NCI-H526 treated with DMSO at 0.1 percent for 48 hours (cell line): Measurements from ENCODE around the gene PTBP3.
"Not testable (repeated sequence)": the region's sequence is repeated elsewhere in the genome, so short reads cannot be mapped to it uniquely, and the experiment has no call there.

Source experiments
- DNase-seq: peaks from one replicate; lab custom pipeline; 2025; lab: John Stamatoyannopoulos, UW

PTBP3 gene

GRCh38 chr9:112268413-112268812, 65.0 kb downstream of the PTBP3 start:
- DNase-seq: no peak

DNA sequence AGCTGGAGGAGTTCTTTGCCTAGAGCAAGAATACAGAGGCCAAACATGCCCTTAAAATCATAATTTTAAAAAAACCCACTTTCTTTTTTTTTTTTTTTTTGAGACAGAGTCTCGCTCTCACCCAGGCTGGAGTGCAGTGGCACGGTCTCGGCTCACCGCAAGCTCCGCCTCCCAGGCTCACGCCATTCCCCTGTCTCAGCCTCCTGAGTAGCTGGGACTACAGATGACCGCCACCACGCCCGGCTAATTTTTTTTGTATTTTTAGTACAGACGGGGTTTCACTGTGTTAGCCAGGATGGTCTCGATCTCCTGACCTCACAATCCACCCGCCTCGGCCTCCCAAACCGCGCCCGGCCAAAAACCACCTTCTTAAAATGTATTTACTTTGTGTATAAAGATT, 66.3 kb downstream of the PTBP3 start:
- DNase-seq: not testable (repeated sequence)

DNA sequence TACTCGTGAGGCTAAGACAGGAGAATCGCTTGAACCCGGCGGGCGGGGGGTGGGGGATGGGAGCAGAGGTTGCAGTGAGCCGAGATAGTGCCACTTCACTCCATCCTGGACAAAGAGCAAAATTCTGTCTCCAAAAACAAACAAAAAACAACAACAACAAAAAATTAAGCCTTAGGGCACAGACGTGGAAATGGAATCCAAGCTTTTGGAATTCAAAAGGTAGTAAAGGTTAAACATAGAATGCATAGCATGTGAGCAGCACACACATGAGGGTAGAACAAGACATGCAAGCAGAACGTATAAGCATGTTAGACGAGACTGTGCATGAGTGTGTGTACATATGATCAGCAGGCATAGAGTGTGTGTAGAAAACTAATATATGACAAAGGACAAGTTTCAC, 68.0 kb downstream of the PTBP3 start:
- DNase-seq: no peak

DNA sequence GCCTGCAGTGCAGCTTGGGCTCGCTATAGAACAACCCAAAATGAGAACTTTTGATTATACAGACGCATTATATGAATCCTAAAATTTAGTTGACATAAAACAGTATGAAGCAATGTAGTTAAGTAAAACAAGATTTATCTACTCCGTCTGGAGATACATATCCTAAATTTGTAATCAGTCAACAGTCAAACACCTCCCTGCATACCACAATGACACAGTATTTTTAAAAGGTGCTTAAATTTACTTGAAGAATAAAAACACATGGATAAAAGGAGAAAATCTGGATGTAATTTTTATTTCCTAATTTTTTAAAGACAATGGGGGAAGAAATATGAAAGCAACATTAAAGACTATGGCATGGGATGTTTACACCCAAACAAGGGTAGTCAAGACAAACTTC, 70.8 kb downstream of the PTBP3 start:
- DNase-seq: no peak

DNA sequence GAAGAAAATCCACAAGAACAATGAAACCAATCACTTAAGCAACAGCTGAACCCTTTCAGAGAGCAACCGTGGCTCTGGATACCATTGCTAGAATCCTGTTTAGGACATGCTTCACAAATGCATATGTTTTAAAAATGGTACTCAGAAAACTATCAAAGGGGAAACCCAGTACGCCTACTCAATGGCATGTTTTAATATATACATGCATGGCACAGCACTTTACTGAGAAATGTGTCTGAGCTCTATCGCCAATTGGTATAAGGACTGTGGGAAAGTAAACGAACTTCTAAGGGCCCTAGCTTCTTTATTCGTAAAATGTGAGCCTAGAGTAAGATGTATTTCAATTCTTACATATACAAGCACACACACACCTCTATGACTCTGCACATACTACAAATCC, 72.3 kb downstream of the PTBP3 start:
- DNase-seq: no peak

DNA sequence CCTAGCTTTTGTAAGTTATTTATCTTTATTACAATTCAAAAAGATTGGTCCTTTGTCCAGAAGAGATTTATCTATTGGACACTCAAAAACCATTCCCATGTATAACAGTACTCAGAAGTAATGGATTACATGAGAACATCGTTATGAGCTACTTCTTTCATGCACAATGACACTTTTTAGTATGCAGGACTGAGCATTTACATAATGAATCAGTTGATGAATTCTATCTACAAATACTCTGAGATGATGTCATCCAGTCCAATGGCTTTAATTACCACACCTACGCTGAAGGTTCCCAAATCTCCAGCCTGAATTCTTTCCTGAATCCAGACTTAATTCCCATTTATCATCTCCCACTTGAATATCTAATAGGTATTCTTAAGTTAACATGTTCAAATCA, 75.3 kb downstream of the PTBP3 start:
- DNase-seq: no peak

GRCh38 chr9:112252194-112252593, 81.2 kb downstream of the PTBP3 start:
- DNase-seq: no peak

GRCh38 chr9:112249277-112249676, 84.1 kb downstream of the PTBP3 start:
- no peak for DNase-seq

GRCh38 chr9:112248722-112249121, 84.7 kb downstream of the PTBP3 start:
- DNase-seq: no peak

- DNase-seq: no peak
Measured at GRCh38 chr9:112247090-112247489, 86.3 kb downstream of the PTBP3 start.

GRCh38 chr9:112245126-112245525, 88.3 kb downstream of the PTBP3 start:
- DNase-seq: no peak

DNA sequence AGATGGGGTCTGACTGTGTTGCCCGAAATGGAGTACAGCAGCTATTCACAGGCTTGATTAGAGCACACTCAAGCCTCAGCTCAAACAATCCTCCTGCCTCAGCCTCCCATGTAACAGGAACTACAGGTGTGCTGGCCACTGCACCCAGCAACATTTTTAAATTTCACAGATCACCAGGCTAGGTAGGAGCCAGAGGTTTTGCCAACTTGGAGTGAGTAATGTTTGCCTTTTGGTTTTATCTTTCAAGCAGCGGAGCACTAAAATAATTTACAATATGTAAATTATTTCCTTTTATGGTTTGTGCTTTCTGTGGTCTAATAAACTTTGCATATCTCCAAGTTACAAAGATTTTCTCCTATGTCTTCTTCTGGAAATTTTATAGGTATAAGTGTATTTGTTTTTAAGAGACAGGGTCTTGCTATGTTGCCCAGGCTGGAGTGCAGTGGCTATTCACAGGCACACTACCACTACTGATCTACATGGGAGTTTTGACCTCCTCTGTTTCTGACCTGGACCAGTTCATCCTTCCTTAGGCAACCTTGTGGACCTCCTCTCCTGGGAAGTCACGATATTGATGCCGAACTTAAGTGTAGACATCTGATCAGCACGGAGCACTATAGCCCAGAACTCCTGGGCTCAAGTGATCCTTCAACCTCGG, 91.1 kb downstream of the PTBP3 start:
- peak; percentile 2 for DNase-seq

DNA sequence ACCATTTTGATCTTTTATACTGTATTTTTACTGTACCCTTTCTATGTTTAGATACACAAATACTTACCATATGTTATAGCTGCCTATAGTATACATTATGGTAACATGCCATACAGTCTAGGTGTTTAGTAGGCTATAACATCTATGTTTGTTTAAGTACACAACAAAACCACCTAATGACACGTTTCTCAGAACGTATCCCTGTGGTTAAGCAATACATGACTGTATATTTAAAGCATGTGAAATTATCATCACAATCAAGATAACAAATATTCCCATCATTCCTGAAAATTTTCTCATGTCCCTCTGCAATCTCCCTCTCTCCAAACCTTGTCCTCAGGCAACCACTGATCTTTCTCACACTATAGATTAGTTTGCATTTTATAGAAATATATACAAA, 91.9 kb downstream of the PTBP3 start:
- peak; percentile 33 for DNase-seq

DNA sequence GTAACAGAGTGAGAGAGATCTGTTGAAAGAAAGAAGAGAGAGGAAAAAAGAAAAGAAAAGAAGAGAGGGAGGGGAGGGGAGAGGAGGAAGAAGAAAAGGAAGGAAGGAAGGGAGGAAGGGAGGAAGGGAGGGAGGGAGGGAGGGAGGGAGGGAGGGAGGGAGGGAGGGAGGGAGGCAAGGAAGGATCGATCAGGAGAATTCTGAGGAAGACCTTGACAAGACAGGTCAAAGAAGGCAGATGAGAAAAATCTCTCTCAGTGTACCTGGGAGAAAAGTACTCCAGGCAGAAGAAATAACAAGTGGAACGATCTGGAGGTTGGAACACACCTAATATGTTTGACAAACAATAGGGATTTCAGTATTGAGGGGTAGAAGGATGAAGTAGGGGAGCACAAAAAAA, 93.7 kb downstream of the PTBP3 start:
- no peak for DNase-seq

DNA sequence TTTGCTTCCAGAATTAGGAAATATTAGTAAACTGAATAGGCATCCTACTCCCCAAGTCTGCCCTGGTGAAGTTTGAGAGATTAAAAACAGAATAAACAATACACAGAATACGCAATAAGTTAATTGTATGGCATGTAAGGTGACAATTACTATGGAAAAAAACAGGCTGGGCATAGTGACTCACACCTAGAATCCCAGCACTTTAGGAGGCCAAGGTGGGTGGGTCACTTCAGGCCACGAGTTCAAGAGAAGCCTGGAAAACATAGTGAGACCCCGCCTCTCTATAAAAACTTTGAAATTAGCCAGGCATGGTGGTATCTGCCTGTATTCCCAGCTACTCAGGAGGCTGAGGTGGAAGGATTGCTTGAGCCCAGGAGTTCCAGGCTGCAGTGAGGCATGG, 94.1 kb downstream of the PTBP3 start:
- DNase-seq: no peak

GRCh38 chr9:112234779-112235178, 98.6 kb downstream of the PTBP3 start:
- DNase-seq: no peak

- no peak for DNase-seq
Measured at GRCh38 chr9:112233769-112234168, 99.7 kb downstream of the PTBP3 start.

DNA sequence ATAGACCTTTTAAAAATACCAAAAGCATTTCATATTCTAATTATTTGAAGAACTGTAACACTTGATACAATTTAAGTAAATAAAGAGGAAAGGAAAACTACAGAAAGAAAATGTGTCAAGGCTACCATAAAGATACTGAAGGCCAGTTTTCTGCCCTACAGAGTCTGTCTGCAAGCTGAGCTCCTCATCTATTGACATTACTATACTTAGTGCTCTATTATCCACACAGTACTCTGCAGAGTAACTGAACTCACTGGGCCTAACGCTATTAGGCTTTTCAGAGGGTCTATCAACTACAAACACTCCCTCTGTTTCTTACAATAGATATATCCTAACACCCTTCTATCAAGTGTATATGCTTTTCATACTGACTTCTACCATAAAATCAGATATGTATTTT, 101.2 kb downstream of the PTBP3 start:
- no peak for DNase-seq

GRCh38 chr9:112226091-112226490, 107.3 kb downstream of the PTBP3 start:
- DNase-seq: no peak

DNA sequence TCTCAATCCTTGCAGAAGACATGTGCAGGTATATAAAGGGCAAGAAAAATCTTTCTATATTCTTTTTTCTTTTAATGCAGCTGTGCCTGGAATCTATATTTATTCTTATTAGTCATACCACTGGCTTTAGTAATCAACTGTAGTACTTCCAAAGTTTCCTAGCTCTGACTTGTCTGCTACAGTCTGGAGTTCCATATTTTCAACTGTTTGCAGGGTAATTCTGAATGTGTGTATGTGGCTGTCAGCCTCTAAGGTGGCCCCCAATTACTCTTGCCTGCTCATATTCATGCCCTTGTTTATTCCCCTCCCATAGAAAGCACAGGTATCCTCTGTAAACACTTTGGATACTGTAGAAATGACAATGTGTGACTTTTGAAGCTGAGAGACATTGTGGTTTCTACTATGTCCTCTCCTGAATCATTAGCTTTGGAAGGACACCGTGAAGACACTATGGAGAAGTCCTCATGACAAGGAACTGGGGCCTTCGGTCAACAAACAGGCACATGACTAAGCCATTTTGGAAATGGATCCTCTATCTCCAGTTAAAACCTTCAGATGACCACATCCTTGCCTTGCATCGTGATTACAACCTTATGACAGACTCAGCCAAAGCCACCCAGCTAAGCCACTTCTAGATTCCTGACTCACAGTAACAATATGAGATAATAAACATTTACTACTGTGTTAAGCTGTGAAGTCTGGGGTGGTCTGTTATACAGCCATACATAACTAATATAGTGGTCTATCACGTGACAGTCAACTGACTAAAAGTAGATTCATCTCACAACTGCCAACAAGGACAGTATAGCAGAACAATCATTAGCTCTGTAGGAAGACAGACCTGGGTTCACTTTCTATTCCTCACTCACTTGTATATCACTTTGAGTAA, 108.8 kb downstream of the PTBP3 start:
- no peak for DNase-seq

DNA sequence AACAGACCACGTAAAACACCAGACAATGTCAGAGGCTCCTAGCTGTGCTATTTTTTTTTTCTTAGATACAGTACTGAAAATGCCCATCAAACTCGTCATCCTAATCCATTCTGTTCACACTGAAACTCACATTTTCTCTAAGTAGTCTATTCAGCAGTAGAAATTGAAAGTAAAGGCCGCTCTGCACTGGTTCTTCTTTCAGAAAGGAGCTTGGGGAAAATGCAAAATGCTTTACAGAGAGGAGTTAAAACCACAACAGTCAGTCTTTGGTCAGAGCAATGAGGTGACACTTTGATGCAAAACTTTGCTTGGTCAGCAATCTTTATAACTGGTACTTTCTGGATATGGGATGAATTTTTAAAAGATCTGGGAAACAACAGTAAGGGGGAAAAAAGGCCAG, 114.5 kb downstream of the PTBP3 start:
- no peak for DNase-seq

DNA sequence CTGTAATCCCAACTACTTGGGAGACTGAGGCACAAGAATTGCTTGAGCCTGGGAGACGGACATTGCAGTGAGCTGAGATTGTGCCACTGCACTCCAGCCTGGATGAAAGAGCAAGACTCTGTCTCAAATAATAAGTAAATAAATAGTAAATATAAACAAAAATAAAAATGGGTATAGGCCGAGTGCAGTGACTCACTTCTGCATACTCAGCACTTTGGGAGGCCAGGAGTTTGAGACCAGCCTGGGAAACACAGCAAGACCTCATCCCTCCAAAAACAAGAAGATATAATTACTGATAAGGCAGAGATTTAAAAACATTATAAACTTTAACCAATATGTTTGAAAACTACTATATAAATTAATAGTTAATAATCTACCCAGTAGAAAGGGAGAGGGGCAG, 120.5 kb downstream of the PTBP3 start:
- no peak for DNase-seq

GRCh38 chr9:112207451-112207850, 126.0 kb downstream of the PTBP3 start:
- DNase-seq: no peak

- no peak for DNase-seq
Measured at GRCh38 chr9:112203536-112203935, 129.9 kb downstream of the PTBP3 start.
